Measurements from ENCODE around the gene HOOK1. TPM values are rescaled to one million over a fixed set of nuclear protein-coding genes. Genes with fewer than 3 reads are reported as not detected.
"Not testable (repeated sequence)": the region's sequence is repeated elsewhere in the genome, so short reads cannot be mapped to it uniquely, and the experiment has no call there.

The HOOK1 gene
- total RNA-seq, 1 experiment from 2014 or later = 0.20 TPM

GRCh38 chr1:59897165-59897564 lies 82.4 kb downstream of the HOOK1 start:
- H3K4me3 ChIP-seq = no peak overlapping the region
- no peaks in the 10 kb centered on the region for H3K9me3 ChIP-seq (replicated peaks)
- H3K27me3 ChIP-seq = no peaks in the 10 kb centered on the region
- H3K4me1 ChIP-seq = peaks cover 4% of the 10 kb centered on the region
- 0 out of 2 replicates have a peak, but pooled peaks cover 2% of the 10 kb centered on the region for H3K36me3 ChIP-seq
- no peak for DNase-seq
- no peak overlapping the region for H3K27ac ChIP-seq

GRCh38 chr1:59898927-59899326 lies 84.2 kb downstream of the HOOK1 start:
- peaks cover 4% of the 10 kb centered on the region for H3K4me1 ChIP-seq
- H3K9me3 ChIP-seq (replicated peaks) = no peaks in the 10 kb centered on the region; the same call in 1 of the 2 replicates
- no peak for DNase-seq
- H3K4me3 ChIP-seq = no peak overlapping the region
- no peaks in the 10 kb centered on the region for H3K27me3 ChIP-seq
- 0 out of 2 replicates have a peak, but pooled peaks cover 2% of the 10 kb centered on the region for H3K36me3 ChIP-seq
- no peak overlapping the region for H3K27ac ChIP-seq

DNA sequence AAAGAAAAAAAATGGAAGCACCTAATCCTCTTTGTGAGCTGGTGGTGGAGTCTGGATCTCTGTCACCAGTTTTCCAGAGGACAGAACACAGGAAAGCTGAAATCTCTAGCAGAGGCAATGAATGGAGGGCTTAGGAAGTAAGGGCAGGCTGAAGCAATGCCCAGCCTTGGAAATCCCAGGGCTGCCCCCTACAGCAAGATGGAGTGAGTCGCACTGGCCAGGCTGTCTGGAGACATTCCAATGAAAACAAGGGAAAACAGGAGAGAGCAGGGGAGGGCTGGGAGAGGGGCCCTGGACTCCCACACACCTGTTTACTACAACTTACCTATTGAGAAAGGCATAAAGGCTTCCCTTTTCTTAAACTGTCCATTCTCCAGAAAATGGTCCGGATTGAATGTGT lies 85.9 kb downstream of the HOOK1 start:
- peak; percentile 20 to 37 for DNase-seq

GRCh38 chr1:59901770-59902388 lies 87.1 kb downstream of the HOOK1 start:
- DNase-seq = no peak
- Histone ChIP-seq H3K4me1 (peaks cover 4% of the 10 kb centered on the region), H3K27me3 (no peaks in the 10 kb centered on the region), H3K4me3 (no peak overlapping the region), H3K27ac (no peak overlapping the region), H3K9me3 (replicated peaks) (no peaks in the 10 kb centered on the region; the same call in 1 of the 2 replicates), H3K36me3 (0 out of 2 replicates have a peak, but pooled peaks cover 2% of the 10 kb centered on the region)

More for the DNA sequence above, 85.9 kb downstream of the HOOK1 start:
- Histone ChIP-seq H3K27me3 (no peaks in the 10 kb centered on the region), H3K36me3 (0 out of 2 replicates have a peak, but pooled peaks cover 2% of the 10 kb centered on the region), H3K4me3 (no peak overlapping the region), H3K4me1 (peaks cover 4% of the 10 kb centered on the region), H3K9me3 (replicated peaks) (no peaks in the 10 kb centered on the region; the same call in 1 of the 2 replicates), H3K27ac (no peak overlapping the region)

GRCh38 chr1:59903141-59903754 lies 88.5 kb downstream of the HOOK1 start:
- Histone ChIP-seq H3K4me1 (peaks cover 4% of the 10 kb centered on the region), H3K4me3 (no peak overlapping the region), H3K9me3 (replicated peaks) (no peaks in the 10 kb centered on the region; the same call in 1 of the 2 replicates), H3K27ac (no peak overlapping the region), H3K27me3 (no peaks in the 10 kb centered on the region), H3K36me3 (0 out of 2 replicates have a peak, but pooled peaks cover 2% of the 10 kb centered on the region)
- DNase-seq = peak in 1 of 2 experiments; percentile 43

- Histone ChIP-seq H3K4me1 (peaks cover 2% of the 10 kb centered on the region; the same call in 1 of the 2 replicates), H3K4me3 (no peak overlapping the region), H3K27ac (no peak overlapping the region), H3K27me3 (no peaks in the 10 kb centered on the region), H3K9me3 (replicated peaks) (no peaks in the 10 kb centered on the region; the same call in 1 of the 2 replicates), H3K36me3 (no peaks in the 10 kb centered on the region)
- no peak for DNase-seq
These were observed 92.2 kb downstream of the HOOK1 start for GRCh38 chr1:59906931-59907330.

- no peak overlapping the region for H3K27ac ChIP-seq
- no peak overlapping the region for H3K4me3 ChIP-seq
- H3K9me3 ChIP-seq (replicated peaks) = no peaks in the 10 kb centered on the region; the same call in 1 of the 2 replicates
- H3K27me3 ChIP-seq = no peaks in the 10 kb centered on the region
- H3K36me3 ChIP-seq = no peaks in the 10 kb centered on the region
- DNase-seq = no peak
- no peaks in the 10 kb centered on the region for H3K4me1 ChIP-seq
These were observed 93.3 kb downstream of the HOOK1 start for GRCh38 chr1:59908084-59908483.

DNA sequence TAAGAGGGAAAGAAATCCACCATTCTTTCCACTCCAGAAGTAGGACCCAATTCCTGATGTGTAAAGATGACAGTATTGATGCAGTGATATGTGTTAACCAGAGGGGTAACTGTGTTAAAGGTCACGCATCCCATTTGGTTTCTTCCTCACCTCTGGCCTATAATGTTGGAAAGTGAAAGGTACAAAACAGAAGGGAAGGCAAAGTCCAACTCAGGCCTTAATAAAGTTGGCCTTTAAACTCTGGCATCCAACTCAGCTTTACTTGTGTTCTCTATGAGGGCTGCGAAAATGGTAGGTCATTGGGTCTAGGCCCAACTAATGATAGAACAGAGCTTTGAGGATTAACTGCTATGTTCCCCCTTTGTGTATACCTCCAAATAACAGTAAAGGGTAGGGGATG lies 93.9 kb downstream of the HOOK1 start:
- Histone ChIP-seq H3K27ac (no peak overlapping the region), H3K9me3 (replicated peaks) (no peaks in the 10 kb centered on the region; the same call in 1 of the 2 replicates), H3K4me1 (no peaks in the 10 kb centered on the region), H3K36me3 (no peaks in the 10 kb centered on the region), H3K4me3 (no peak overlapping the region), H3K27me3 (no peaks in the 10 kb centered on the region)
- no peak for DNase-seq

GRCh38 chr1:59914791-59915286 lies 100.1 kb downstream of the HOOK1 start:
- not testable (repeated sequence) for H3K36me3 ChIP-seq; H3K27ac ChIP-seq; H3K27me3 ChIP-seq; H3K9me3 ChIP-seq (replicated peaks); H3K4me3 ChIP-seq; DNase-seq
- peaks cover 10% of the 10 kb centered on the region for H3K4me1 ChIP-seq

- peaks cover 10% of the 10 kb centered on the region for H3K4me1 ChIP-seq
- no peaks in the 10 kb centered on the region; the same call in 1 of the 2 replicates for H3K9me3 ChIP-seq (replicated peaks)
- peak; percentile 22 to 40 for DNase-seq
- H3K27me3 ChIP-seq = no peaks in the 10 kb centered on the region
- no peaks in the 10 kb centered on the region for H3K36me3 ChIP-seq
- H3K4me3 ChIP-seq = no peak overlapping the region
- peak overlapping the region; percentile 7; the same call in 1 of the 2 replicates for H3K27ac ChIP-seq
These were observed 100.8 kb downstream of the HOOK1 start for GRCh38 chr1:59915516-59915915.

- DNase-seq = no peak
- H3K4me1 ChIP-seq = peaks cover 10% of the 10 kb centered on the region
- H3K27ac ChIP-seq = no peak overlapping the region
- H3K36me3 ChIP-seq = no peaks in the 10 kb centered on the region
- no peak overlapping the region for H3K4me3 ChIP-seq
- no peaks in the 10 kb centered on the region for H3K27me3 ChIP-seq
- H3K9me3 ChIP-seq (replicated peaks) = no peaks in the 10 kb centered on the region; the same call in 1 of the 2 replicates
These were observed 102.5 kb downstream of the HOOK1 start for GRCh38 chr1:59917026-59917784.

DNA sequence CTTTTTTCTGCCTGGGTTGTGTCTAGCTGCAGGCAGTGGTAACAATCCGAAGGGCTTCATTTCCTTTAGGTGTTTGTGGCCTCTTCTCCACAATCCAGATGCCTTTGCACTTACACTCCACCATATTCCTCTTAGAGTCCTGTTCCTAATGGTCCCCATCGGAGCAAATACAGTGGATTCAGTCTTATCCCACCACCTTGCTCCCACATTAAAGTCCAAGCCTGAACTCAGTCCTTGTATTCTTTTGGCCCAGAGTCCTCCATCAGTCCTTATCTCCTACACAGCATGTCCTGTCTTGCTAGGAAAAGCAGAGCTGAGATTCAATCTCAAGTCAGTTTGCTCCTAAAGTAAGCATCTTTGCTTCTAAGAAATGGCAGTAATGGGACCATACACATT lies 103.0 kb downstream of the HOOK1 start:
- peaks cover 10% of the 10 kb centered on the region for H3K4me1 ChIP-seq
- H3K27me3 ChIP-seq = no peaks in the 10 kb centered on the region
- no peak overlapping the region for H3K4me3 ChIP-seq
- no peak for DNase-seq
- H3K36me3 ChIP-seq = no peaks in the 10 kb centered on the region
- no peaks in the 10 kb centered on the region; the same call in 1 of the 2 replicates for H3K9me3 ChIP-seq (replicated peaks)
- no peak overlapping the region for H3K27ac ChIP-seq

DNA sequence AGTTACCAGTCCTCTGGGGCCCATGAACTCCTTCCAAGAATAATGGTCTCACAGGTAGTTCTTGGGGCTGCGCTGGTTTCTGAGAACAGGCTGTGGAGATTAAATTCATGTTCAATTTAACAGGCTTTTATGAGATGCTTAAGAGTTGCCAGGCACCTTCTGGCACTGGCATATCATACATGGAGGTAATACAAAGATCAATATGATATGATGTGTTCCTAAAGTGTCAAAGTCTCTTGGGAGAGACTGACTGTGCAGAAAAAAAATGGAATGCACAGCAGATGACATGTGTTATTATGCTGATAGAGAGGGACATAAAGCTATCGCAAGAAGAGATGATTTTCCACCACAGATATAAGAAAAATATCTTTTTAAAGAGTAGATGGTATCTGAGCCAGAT lies 105.0 kb downstream of the HOOK1 start:
- Histone ChIP-seq H3K9me3 (replicated peaks) (peaks cover 12% of the 10 kb centered on the region), H3K27ac (no peak overlapping the region), H3K27me3 (no peaks in the 10 kb centered on the region), H3K36me3 (no peaks in the 10 kb centered on the region), H3K4me3 (no peak overlapping the region), H3K4me1 (peaks cover 10% of the 10 kb centered on the region)
- no peak for DNase-seq

GRCh38 chr1:59921258-59921899 lies 106.6 kb downstream of the HOOK1 start:
- H3K36me3 ChIP-seq, H3K27me3 ChIP-seq, H3K27ac ChIP-seq, H3K4me3 ChIP-seq, H3K4me1 ChIP-seq, DNase-seq: not testable (repeated sequence)
- peaks cover 15% of the 10 kb centered on the region for H3K9me3 ChIP-seq (replicated peaks)

Measured in SJCRH30 (cell line).